Measurements from ENCODE around the gene EFEMP2.

EFEMP2 gene

GRCh38 chr11:65885808-65886536 is 13.4 kb upstream of the EFEMP2 start:
- H3K27me3 ChIP-seq (ENCODE audit: insufficient read depth, low read length) = no peaks in the 10 kb centered on the region
- H3K36me3 ChIP-seq (ENCODE audit: insufficient read depth, low read length) = peaks cover 41% of the 10 kb centered on the region
- no peak overlapping the region for H3K4me3 ChIP-seq (ENCODE audit: low read length)
- H3K4me1 ChIP-seq (ENCODE audit: insufficient read depth, low read length) = peaks cover 27% of the 10 kb centered on the region
- no peaks in the 10 kb centered on the region for H3K9me3 ChIP-seq (ENCODE audit: low read length)
- no peak overlapping the region for H2AFZ ChIP-seq (ENCODE audit: low read depth, low read length)

GRCh38 chr11:65885231-65885630 is 12.6 kb upstream of the EFEMP2 start:
- H3K9me3 ChIP-seq (ENCODE audit: low read length) = no peaks in the 10 kb centered on the region
- peaks cover 27% of the 10 kb centered on the region for H3K4me1 ChIP-seq (ENCODE audit: insufficient read depth, low read length)
- no peaks in the 10 kb centered on the region for H3K27me3 ChIP-seq (ENCODE audit: insufficient read depth, low read length)
- no peak overlapping the region for H2AFZ ChIP-seq (ENCODE audit: low read depth, low read length)
- H3K4me3 ChIP-seq (ENCODE audit: low read length) = no peak overlapping the region
- H3K36me3 ChIP-seq (ENCODE audit: insufficient read depth, low read length) = peaks cover 41% of the 10 kb centered on the region

GRCh38 chr11:65884716-65885092 is 12.1 kb upstream of the EFEMP2 start:
- no peak overlapping the region for H3K4me3 ChIP-seq (ENCODE audit: low read length)
- H3K27me3 ChIP-seq (ENCODE audit: insufficient read depth, low read length) = no peaks in the 10 kb centered on the region
- no peaks in the 10 kb centered on the region for H3K9me3 ChIP-seq (ENCODE audit: low read length)
- H2AFZ ChIP-seq (ENCODE audit: low read depth, low read length) = no peak overlapping the region
- peaks cover 21% of the 10 kb centered on the region for H3K4me1 ChIP-seq (ENCODE audit: insufficient read depth, low read length)
- peaks cover 41% of the 10 kb centered on the region for H3K36me3 ChIP-seq (ENCODE audit: insufficient read depth, low read length)

GRCh38 chr11:65883786-65884715 is 11.5 kb upstream of the EFEMP2 start:
- H3K36me3 ChIP-seq (ENCODE audit: insufficient read depth, low read length) = peaks cover 41% of the 10 kb centered on the region
- peaks cover 16% of the 10 kb centered on the region for H3K4me1 ChIP-seq (ENCODE audit: insufficient read depth, low read length)
- H2AFZ ChIP-seq (ENCODE audit: low read depth, low read length) = no peak overlapping the region
- no peak overlapping the region for H3K4me3 ChIP-seq (ENCODE audit: low read length)
- H3K9me3 ChIP-seq (ENCODE audit: low read length) = no peaks in the 10 kb centered on the region
- no peaks in the 10 kb centered on the region for H3K27me3 ChIP-seq (ENCODE audit: insufficient read depth, low read length)

GRCh38 chr11:65883058-65883761 is 10.6 kb upstream of the EFEMP2 start:
- peaks cover 41% of the 10 kb centered on the region for H3K36me3 ChIP-seq (ENCODE audit: insufficient read depth, low read length)
- H3K9me3 ChIP-seq (ENCODE audit: low read length) = no peaks in the 10 kb centered on the region
- no peak overlapping the region for H3K4me3 ChIP-seq (ENCODE audit: low read length)
- H3K27me3 ChIP-seq (ENCODE audit: insufficient read depth, low read length) = no peaks in the 10 kb centered on the region
- H3K4me1 ChIP-seq (ENCODE audit: insufficient read depth, low read length) = peaks cover 11% of the 10 kb centered on the region
- no peak overlapping the region for H2AFZ ChIP-seq (ENCODE audit: low read depth, low read length)

GRCh38 chr11:65882120-65883057 is 9.8 kb upstream of the EFEMP2 start:
- Histone ChIP-seq H3K9me3 (ENCODE audit: low read length) (no peaks in the 10 kb centered on the region), H3K27me3 (ENCODE audit: insufficient read depth, low read length) (no peaks in the 10 kb centered on the region), H3K36me3 (ENCODE audit: insufficient read depth, low read length) (peaks cover 41% of the 10 kb centered on the region), H2AFZ (ENCODE audit: low read depth, low read length) (no peak overlapping the region), H3K4me1 (ENCODE audit: insufficient read depth, low read length) (peaks cover 9% of the 10 kb centered on the region), H3K4me3 (ENCODE audit: low read length) (no peak overlapping the region)

GRCh38 chr11:65880844-65881421 is 8.3 kb upstream of the EFEMP2 start:
- Histone ChIP-seq H3K4me1 (ENCODE audit: insufficient read depth, low read length) (peaks cover 2% of the 10 kb centered on the region), H3K27me3 (ENCODE audit: insufficient read depth, low read length) (no peaks in the 10 kb centered on the region), H3K9me3 (ENCODE audit: low read length) (no peaks in the 10 kb centered on the region), H3K4me3 (ENCODE audit: low read length) (no peak overlapping the region), H3K36me3 (ENCODE audit: insufficient read depth, low read length) (peaks cover 32% of the 10 kb centered on the region), H2AFZ (ENCODE audit: low read depth, low read length) (no peak overlapping the region)

GRCh38 chr11:65880027-65880426 is 7.4 kb upstream of the EFEMP2 start:
- H3K4me1 ChIP-seq (ENCODE audit: insufficient read depth, low read length) = peaks cover 2% of the 10 kb centered on the region
- no peaks in the 10 kb centered on the region for H3K9me3 ChIP-seq (ENCODE audit: low read length)

GRCh38 chr11:65879617-65880016 is 7.0 kb upstream of the EFEMP2 start, which contains the start of gene CTSW:
CTSW (plus strand) TSS chr11:65879837; CDS start chr11:65879855, 18 bp downstream.
- Histone ChIP-seq H3K9me3 (ENCODE audit: low read length) (no peaks in the 10 kb centered on the region), H3K36me3 (ENCODE audit: insufficient read depth, low read length) (peaks cover 21% of the 10 kb centered on the region), H3K4me3 (ENCODE audit: low read length) (no peak within 1 kb of the TSS), H3K4me1 (ENCODE audit: insufficient read depth, low read length) (peaks cover 2% of the 10 kb centered on the region), H2AFZ (ENCODE audit: low read depth, low read length) (no peak within 1 kb of the TSS), H3K27me3 (ENCODE audit: insufficient read depth, low read length) (no peaks in the 10 kb centered on the region)

More at GRCh38 chr11:65880027-65880426, 7.4 kb upstream of the EFEMP2 start:
- Histone ChIP-seq H2AFZ (ENCODE audit: low read depth, low read length) (no peak overlapping the region), H3K27me3 (ENCODE audit: insufficient read depth, low read length) (no peaks in the 10 kb centered on the region), H3K36me3 (ENCODE audit: insufficient read depth, low read length) (peaks cover 23% of the 10 kb centered on the region), H3K4me3 (ENCODE audit: low read length) (no peak overlapping the region)

GRCh38 chr11:65873318-65874156 is 937 bp upstream of the EFEMP2 start:
- no peaks in the 10 kb centered on the region for H3K27me3 ChIP-seq (ENCODE audit: insufficient read depth, low read length)
- peaks cover 15% of the 10 kb centered on the region for H3K4me1 ChIP-seq (ENCODE audit: insufficient read depth, low read length)
- H2AFZ ChIP-seq (ENCODE audit: low read depth, low read length) = peak overlapping the region; percentile 75
- H3K4me3 ChIP-seq (ENCODE audit: low read length) = peak overlapping the region; percentile 40
- H3K36me3 ChIP-seq (ENCODE audit: insufficient read depth, low read length) = no peaks in the 10 kb centered on the region
- H3K9me3 ChIP-seq (ENCODE audit: low read length) = no peaks in the 10 kb centered on the region

GRCh38 chr11:65871811-65872548 is 620 bp downstream of the EFEMP2 start:
- no peak overlapping the region for H3K4me3 ChIP-seq (ENCODE audit: low read length)
- H2AFZ ChIP-seq (ENCODE audit: low read depth, low read length) = no peak overlapping the region
- peaks cover 2% of the 10 kb centered on the region for H3K36me3 ChIP-seq (ENCODE audit: insufficient read depth, low read length)

More at GRCh38 chr11:65871811-65872548, 620 bp downstream of the EFEMP2 start:
- no peaks in the 10 kb centered on the region for H3K9me3 ChIP-seq (ENCODE audit: low read length)
- no peaks in the 10 kb centered on the region for H3K27me3 ChIP-seq (ENCODE audit: insufficient read depth, low read length)
- peaks cover 15% of the 10 kb centered on the region for H3K4me1 ChIP-seq (ENCODE audit: insufficient read depth, low read length)
